Left lung (tissue), 10 donors: ENCODE measurements around the gene DVL1. TPM values are rescaled to one million over a fixed set of nuclear protein-coding genes. Genes with fewer than 3 reads are reported as not detected.
"Not testable (repeated sequence)": the region's sequence is repeated elsewhere in the genome, so short reads cannot be mapped to it uniquely, and the experiment has no call there.

Experiments
- ATAC-seq: fragments of 200-7000 bp; cut with Tn5 transposase; one replicate; pipeline ENCODE4 v1.9.1; 2020; ENCODE audit warnings: moderate library complexity
- DNase-seq, 4 donors: peaks; one replicate each; pipeline ENCODE4 v3.0.0-alpha.2; 2013 to 2020
- H3K27ac ChIP-seq, 2 donors: fragments of 200-600 bp; sonication (generic) in 1 of 2; one replicate each; pipeline versions ENCODE4 v1.5.0 to v1.8.0; 2020 to 2021
- H3K27me3 ChIP-seq, 2 donors: fragments of 200-600 bp; sonication (generic) in 1 of 2; one replicate each; pipeline versions ENCODE4 v1.5.0 to v1.8.0; 2020 to 2021
- H3K36me3 ChIP-seq, 2 donors: fragments of 200-600 bp; sonication (generic) in 1 of 2; one replicate each; pipeline versions ENCODE4 v1.5.0 to v1.8.0; 2020 to 2021
- H3K4me1 ChIP-seq, 2 donors: fragments of 200-600 bp; one replicate each; pipeline ENCODE4 v1.8.0; 2021
- H3K4me3 ChIP-seq, 2 donors: fragments of 200-600 bp; sonication (generic) in 1 of 2; one replicate each; pipeline versions ENCODE4 v1.5.0 to v1.8.0; 2020 to 2021; ENCODE audit warnings: mild to moderate bottlenecking in 1 of 2
- H3K9me3 ChIP-seq, 2 donors: fragments of 200-600 bp; sonication (generic) in 1 of 2; one replicate each; pipeline versions ENCODE4 v1.5.0 to v1.8.0; 2020 to 2021
- CTCF ChIP-seq, 2 donors: fragments of 200-600 bp; sonication (generic) in 1 of 2; IDR thresholded peaks; one replicate each; pipeline versions ENCODE4 v1.5.0 to v1.8.0; 2021; ENCODE audit warnings: antibody characterized with exemption in 2 of 2
- intact Hi-C, 2 donors: fragments of 100-400 bp; cut with DNase I; formaldehyde crosslinking; loops; one replicate each; pipeline versions ENCODE4 v1.11.2 to v1.14.2; 2022
- polyA plus RNA-seq, 6 donors: library from polyadenylated mRNA; unstranded; fragments of 120-200 nt; gene quantifications; one replicate each; pipeline ENCODE4 v1.2.1, GENCODE V29; 2013; ENCODE audit not compliant: insufficient read length in 6 of 6
- total RNA-seq, 2 donors: library from RNA; stranded (reverse); fragmentation: NEBNext Ultra II Directional; extraction: Animal tissue kit (Norgen Biotek cat#: 25700); gene quantifications; one replicate each; pipeline ENCODE4 v1.2.1, GENCODE V29; 2021
- donor health status: DM: no; HTN: yes; CAD: no.
- donor health status: DM: no; HTN: no; CAD: no.

Gene DVL1
- total and polyA plus RNA-seq, 8 donors = 20.6 to 81.2 (median 30.4) TPM

DNA sequence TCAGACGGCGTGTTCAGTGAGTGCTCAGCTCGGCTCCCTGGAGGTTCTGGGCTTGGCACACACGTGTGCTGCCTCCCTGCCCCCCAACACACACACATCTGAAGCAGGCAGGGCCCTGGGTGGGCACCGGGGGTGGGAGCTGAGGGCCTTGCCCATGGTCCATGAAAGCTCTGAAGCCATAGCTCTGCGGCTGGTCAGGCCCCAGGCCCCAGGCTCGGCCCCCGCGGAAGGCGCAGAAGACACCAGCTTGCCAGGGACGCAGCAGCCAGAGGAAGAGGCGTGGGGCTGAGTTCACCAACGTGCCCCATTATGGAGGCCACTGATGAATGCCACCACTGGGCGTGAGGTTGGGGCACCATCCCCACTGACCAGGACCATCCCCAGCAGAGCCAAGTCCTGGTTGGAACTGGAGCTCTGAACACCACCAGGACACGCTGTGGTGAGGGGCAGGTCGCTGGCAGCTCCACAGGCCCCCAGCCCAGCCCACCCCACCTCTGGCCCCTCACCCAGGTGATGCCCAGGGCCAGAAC, 21.6 kb upstream of the DVL1 start:
- ATAC-seq = no peak

GRCh38 chr1:1370094-1370493, 20.9 kb upstream of the DVL1 start:
- peak in 1 of 4 donors; percentile 38 for DNase-seq
- intact Hi-C loops, H3K27ac ChIP-seq, ATAC-seq, H3K9me3 ChIP-seq, H3K27me3 ChIP-seq, H3K4me3 ChIP-seq: not testable (repeated sequence)
- Histone ChIP-seq H3K36me3 (peaks cover 0 to 14% of the 10 kb centered on the region in 2 donors), H3K4me1 (peaks cover 18 to 38% of the 10 kb centered on the region in 2 donors)

More for the DNA sequence above, 21.6 kb upstream of the DVL1 start:
- intact Hi-C loops = no loop called here
- Histone ChIP-seq H3K4me3 (no peak overlapping the region), H3K27me3 (no peaks in the 10 kb centered on the region), H3K4me1 (peaks cover 18 to 40% of the 10 kb centered on the region in 2 donors), H3K27ac (no peak overlapping the region), H3K36me3 (peaks cover 0 to 14% of the 10 kb centered on the region in 2 donors), H3K9me3 (peaks cover 0 to 3% of the 10 kb centered on the region in 2 donors)
- TF ChIP-seq CTCF (IDR thresholded peaks at IDR 0.05) = no peak
- peak in 1 of 4 donors; percentile 61 for DNase-seq

DNA sequence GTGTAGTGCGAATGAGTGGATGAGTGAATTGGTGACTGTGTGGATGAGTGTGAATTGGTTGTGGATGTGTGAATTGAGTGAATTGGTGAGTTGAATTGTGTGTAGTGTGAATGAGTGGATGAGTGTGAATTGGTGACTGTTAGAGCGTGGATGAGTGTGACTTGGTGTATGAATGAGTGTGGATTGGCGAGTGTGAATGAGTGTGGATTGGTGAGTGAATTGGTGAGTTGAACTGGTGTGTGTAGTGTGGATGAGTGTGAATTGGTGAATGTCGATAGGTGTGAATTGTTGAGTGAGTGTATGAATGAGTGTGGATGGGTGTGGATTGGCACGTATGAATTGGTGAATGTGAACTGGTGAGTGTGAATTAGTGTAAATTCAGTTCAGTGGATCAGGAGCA, 18.1 kb upstream of the DVL1 start:
- intact Hi-C loops = no loop called here
- H3K36me3 ChIP-seq = no peaks in the 10 kb centered on the region
- DNase-seq (no peak), ATAC-seq (no peak)
- H3K27ac ChIP-seq = no peak overlapping the region
- peaks cover 0 to 3% of the 10 kb centered on the region in 2 donors for H3K9me3 ChIP-seq
- no peak overlapping the region for H3K4me3 ChIP-seq
- TF ChIP-seq CTCF (IDR thresholded peaks at IDR 0.05) = no peak
- H3K4me1 ChIP-seq = peaks cover 7 to 16% of the 10 kb centered on the region in 2 donors
- peaks cover 0 to 9% of the 10 kb centered on the region in 2 donors for H3K27me3 ChIP-seq

GRCh38 chr1:1366699-1367066, 17.5 kb upstream of the DVL1 start:
- H3K4me1 ChIP-seq = peaks cover 1 to 9% of the 10 kb centered on the region in 2 donors
- TF ChIP-seq CTCF (IDR thresholded peaks at IDR 0.05) = no peak
- DNase-seq = no peak
- no peaks in the 10 kb centered on the region for H3K36me3 ChIP-seq
- ATAC-seq = no peak
- peaks cover 0 to 3% of the 10 kb centered on the region in 2 donors for H3K9me3 ChIP-seq
- intact Hi-C loops = no loop called here
- no peak overlapping the region for H3K27ac ChIP-seq
- peaks cover 0 to 15% of the 10 kb centered on the region in 2 donors for H3K27me3 ChIP-seq
- no peak overlapping the region for H3K4me3 ChIP-seq

GRCh38 chr1:1365875-1366698, 16.9 kb upstream of the DVL1 start:
- ATAC-seq (no peak), DNase-seq (no peak)
- intact Hi-C loops = no loop called here
- H3K9me3 ChIP-seq = peaks cover 0 to 3% of the 10 kb centered on the region in 2 donors
- H3K36me3 ChIP-seq = no peaks in the 10 kb centered on the region
- H3K27ac ChIP-seq = no peak overlapping the region
- no peak for TF ChIP-seq CTCF (IDR thresholded peaks at IDR 0.05)
- H3K27me3 ChIP-seq = peaks cover 0 to 21% of the 10 kb centered on the region in 2 donors
- peaks cover 0 to 3% of the 10 kb centered on the region in 2 donors for H3K4me1 ChIP-seq
- no peak overlapping the region for H3K4me3 ChIP-seq
